H54 (cell line): Measurements from ENCODE around the gene GNA15.
A peak's percentile ranks its signal among the peaks of the same experiment; 100 is the strongest.

ENCODE experiments used
- DNase-seq: peaks from one replicate; pipeline ENCODE4 v3.0.0; 2011; ENCODE audit warnings: low spot score, mixed read lengths; ENCODE audit not compliant: insufficient read length
- FAIRE-seq: peaks from 3 replicates; lab custom pipeline; 2011; peaks lifted over from hg19 to GRCh38; lab: Jason Lieb, UNC
- POLR2A ChIP-seq: IDR thresholded peaks from 2 replicates; pipeline ENCODE4 v1.6.1; 2011; ENCODE audit warnings: low read depth, mild to moderate bottlenecking, low read length

GNA15 gene

GRCh38 chr19:3121821-3122511 is 13.9 kb upstream of the GNA15 start:
- DNase-seq = no peak
- no peak for FAIRE-seq
- TF ChIP-seq POLR2A = no peak

GRCh38 chr19:3122512-3122870 is 13.3 kb upstream of the GNA15 start:
- DNase-seq (no peak), FAIRE-seq (no peak)
- no peak for TF ChIP-seq POLR2A

- no peak for TF ChIP-seq POLR2A
- FAIRE-seq (no peak), DNase-seq (no peak)
Measured at GRCh38 chr19:3123088-3123721, 12.6 kb upstream of the GNA15 start.

- DNase-seq (no peak), FAIRE-seq (no peak)
- no peak for TF ChIP-seq POLR2A
Measured at GRCh38 chr19:3123956-3124355, 11.9 kb upstream of the GNA15 start.

- no peak for TF ChIP-seq POLR2A
- DNase-seq (no peak), FAIRE-seq (no peak)
Measured at GRCh38 chr19:3124630-3125029, 11.2 kb upstream of the GNA15 start.

- DNase-seq = peak; percentile 90
- no peak for FAIRE-seq
- no peak for TF ChIP-seq POLR2A
Measured at GRCh38 chr19:3125900-3126524, 9.8 kb upstream of the GNA15 start.

- no peak for TF ChIP-seq POLR2A
- FAIRE-seq (no peak), DNase-seq (no peak)
Measured at GRCh38 chr19:3129112-3129511, 6.7 kb upstream of the GNA15 start.

- no peak for TF ChIP-seq POLR2A
- no peak for DNase-seq
- FAIRE-seq = no peak
Measured at GRCh38 chr19:3131168-3131567, 4.7 kb upstream of the GNA15 start.

GRCh38 chr19:3132971-3133792 is 2.7 kb upstream of the GNA15 start:
- peak; percentile 43 for FAIRE-seq
- TF ChIP-seq POLR2A = peak; percentile 35; the same call in 1 of the 2 replicates
- DNase-seq = peak; percentile 94

GRCh38 chr19:3133793-3134116 is 2.1 kb upstream of the GNA15 start:
- TF ChIP-seq POLR2A = no peak; the same call in 1 of the 2 replicates
- no peak for DNase-seq
- no peak for FAIRE-seq

GRCh38 chr19:3136684-3137055 is 837 bp downstream of the GNA15 start:
- FAIRE-seq = no peak
- no peak for DNase-seq
- TF ChIP-seq POLR2A = no peak

- DNase-seq = no peak
- TF ChIP-seq POLR2A = no peak
- FAIRE-seq = no peak
Measured at GRCh38 chr19:3137119-3137518, 1.3 kb downstream of the GNA15 start.

GRCh38 chr19:3138268-3138667 is 2.4 kb downstream of the GNA15 start:
- no peak for TF ChIP-seq POLR2A
- DNase-seq = no peak
- FAIRE-seq = no peak

GRCh38 chr19:3140667-3141038 is 4.8 kb downstream of the GNA15 start:
- TF ChIP-seq POLR2A = no peak
- FAIRE-seq = no peak
- no peak for DNase-seq
